Thoracic aorta (tissue), 2 donors: ENCODE data around the gene RCOR1. TPM values are rescaled to one million over a fixed set of nuclear protein-coding genes. Genes with fewer than 3 reads are reported as not detected.

Experiments
- ATAC-seq: fragments of 150-250 bp; one replicate; pipeline ENCODE4 v1.8.0; 2017; ENCODE audit warnings: low read depth; ENCODE audit not compliant: insufficient number of reproducible peaks, low FRiP score
- DNase-seq: peaks from one replicate; pipeline ENCODE4 v3.0.0-alpha.2; 2020; ENCODE audit warnings: low spot score
- H3K27ac ChIP-seq, 2 donors: fragments of 200-600 bp; sonication (generic); 1 replicate in 1 of 2; 2 replicates in 1 of 2; pipeline ENCODE4 v1.5.1; 2016; ENCODE audit warnings: mild to moderate bottlenecking in 2 of 2, moderate library complexity in 2 of 2
- H3K27me3 ChIP-seq: fragments of 200-600 bp; sonication (generic); replicated peaks from 2 replicates; pipeline ENCODE4 v1.6.0; 2016; ENCODE audit warnings: mild to moderate bottlenecking; ENCODE audit not compliant: insufficient read depth
- H3K36me3 ChIP-seq: fragments of 200-600 bp; sonication (generic); one replicate; pipeline ENCODE4 v1.5.1; 2016
- H3K4me1 ChIP-seq, 2 donors: fragments of 200-600 bp; sonication (generic); 1 replicate in 1 of 2; 2 replicates in 1 of 2; pipeline versions ENCODE4 v1.5.1 to v1.6.0; 2016; ENCODE audit warnings: low read depth in 2 of 2, mild to moderate bottlenecking in 1 of 2; ENCODE audit not compliant: control insufficient read depth in 1 of 2
- H3K4me3 ChIP-seq: fragments of 200-600 bp; sonication (generic); 2 replicates; pipeline ENCODE4 v1.5.1; 2016; ENCODE audit warnings: mild to moderate bottlenecking
- H3K9me3 ChIP-seq: fragments of 200-600 bp; sonication (generic); 2 replicates; pipeline ENCODE4 v1.5.1; 2016
- CTCF ChIP-seq: fragments of 200-600 bp; sonication (generic); IDR thresholded peaks from one replicate; pipeline ENCODE4 v1.5.1; 2019; ENCODE audit warnings: antibody characterized with exemption
- total RNA-seq, 2 donors: library from RNA; depleted of rRNA; stranded (reverse); fragments of >200 nt; gene quantifications; one replicate each; pipeline versions ENCODE4 v1.1.0 to v1.2.3, GENCODE V29; 2016

Gene RCOR1
- total RNA-seq, 2 donors from 2014 or later = 6.5 to 17.1 TPM

GRCh38 chr14:102754370-102755262 lies 162.2 kb downstream of the RCOR1 start:
- Histone ChIP-seq H3K4me3 (no peak overlapping the region), H3K27ac (no peak overlapping the region), H3K4me1 (no peaks in the 10 kb centered on the region), H3K9me3 (no peaks in the 10 kb centered on the region), H3K36me3 (no peaks in the 10 kb centered on the region), H3K27me3 (no peaks in the 10 kb centered on the region)
- DNase-seq (no peak), ATAC-seq (no peak)
- TF ChIP-seq CTCF = no peak

GRCh38 chr14:102757646-102758045 lies 165.2 kb downstream of the RCOR1 start:
- H3K4me3 ChIP-seq = no peak overlapping the region
- no peak overlapping the region for H3K27ac ChIP-seq
- H3K4me1 ChIP-seq = no peaks in the 10 kb centered on the region
- H3K9me3 ChIP-seq = no peaks in the 10 kb centered on the region
- no peaks in the 10 kb centered on the region for H3K36me3 ChIP-seq
- no peak for TF ChIP-seq CTCF
- DNase-seq (no peak), ATAC-seq (no peak)
- no peaks in the 10 kb centered on the region for H3K27me3 ChIP-seq

GRCh38 chr14:102758087-102758486 lies 165.6 kb downstream of the RCOR1 start:
- TF ChIP-seq CTCF = no peak
- Histone ChIP-seq H3K4me1 (no peaks in the 10 kb centered on the region), H3K36me3 (no peaks in the 10 kb centered on the region), H3K9me3 (no peaks in the 10 kb centered on the region), H3K4me3 (no peak overlapping the region), H3K27me3 (no peaks in the 10 kb centered on the region), H3K27ac (no peak overlapping the region)
- ATAC-seq = no peak
- DNase-seq = no peak

DNA sequence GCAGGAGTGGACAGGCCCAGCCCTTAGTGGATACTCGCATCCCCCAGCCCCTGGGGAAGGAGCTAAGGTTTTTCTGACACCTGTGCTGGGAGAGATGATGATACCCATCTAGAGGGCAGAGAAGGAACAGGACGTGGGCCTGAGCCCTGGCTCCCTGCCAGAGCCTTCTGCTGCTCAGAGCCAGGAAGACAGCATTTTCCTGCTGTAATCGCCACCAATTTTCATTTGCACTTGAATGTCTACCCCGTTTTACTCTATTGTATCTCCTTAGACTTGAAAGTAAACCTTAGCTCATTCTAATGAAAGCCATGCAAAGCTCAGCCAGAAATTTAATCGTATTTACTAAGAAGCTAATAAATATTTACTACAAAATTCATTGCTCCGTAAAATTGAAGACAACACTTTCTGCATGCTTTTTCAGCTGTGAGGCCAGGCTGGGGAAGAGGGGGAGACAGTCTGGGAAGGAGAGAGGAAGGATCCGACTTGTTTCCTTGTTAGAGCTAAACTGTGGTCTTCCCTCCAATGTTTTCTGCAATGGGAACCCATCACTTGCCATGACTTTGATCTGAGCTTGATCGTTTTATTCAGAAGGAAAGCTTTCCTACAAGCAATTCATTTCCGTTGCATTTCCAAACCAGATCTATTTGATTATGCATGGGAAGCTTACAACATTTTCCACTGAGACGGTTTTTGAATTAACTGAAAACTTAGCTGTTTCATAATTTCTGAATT lies 167.2 kb downstream of the RCOR1 start:
- Histone ChIP-seq H3K27me3 (no peaks in the 10 kb centered on the region), H3K9me3 (no peaks in the 10 kb centered on the region)
- TF ChIP-seq CTCF = no peak

DNA sequence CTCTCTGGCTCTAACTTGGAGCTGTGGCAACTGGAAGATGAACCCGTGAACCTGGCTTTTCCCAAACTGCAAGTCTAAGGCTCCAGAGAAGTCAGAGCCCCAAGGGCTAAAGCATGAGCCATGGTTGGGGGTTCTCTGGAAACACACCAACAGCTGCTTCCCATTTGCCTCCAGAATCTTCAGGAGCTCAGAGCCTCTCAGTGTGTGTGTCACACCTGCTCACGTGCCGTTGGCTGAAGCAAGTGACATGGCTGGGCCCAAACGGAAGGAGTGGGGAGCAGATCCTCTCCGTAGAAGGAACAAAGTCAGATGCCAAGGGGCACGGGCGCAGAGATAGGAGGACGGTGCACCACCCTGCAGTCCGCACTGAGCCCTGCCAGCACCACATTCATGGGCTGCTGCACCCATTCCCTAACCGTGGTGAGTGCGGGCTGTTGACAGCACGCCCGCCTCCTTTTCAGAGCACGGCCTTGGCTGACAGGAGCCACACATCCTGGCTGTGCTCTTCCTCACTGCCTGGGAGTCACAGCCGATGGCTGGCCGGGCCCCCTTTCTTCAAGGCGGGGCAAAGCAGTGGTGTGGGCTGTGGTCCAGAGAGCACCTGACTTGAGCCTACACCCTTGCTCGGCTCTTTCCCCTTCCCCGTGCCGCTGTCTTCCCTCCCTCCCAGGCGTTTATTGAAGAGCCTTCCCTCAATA lies 168.2 kb downstream of the RCOR1 start:
- ATAC-seq (no peak), DNase-seq (no peak)

More for the DNA sequence above, 167.2 kb downstream of the RCOR1 start:
- ATAC-seq (no peak), DNase-seq (no peak)
- Histone ChIP-seq H3K27ac (no peak overlapping the region), H3K36me3 (no peaks in the 10 kb centered on the region), H3K4me1 (no peaks in the 10 kb centered on the region), H3K4me3 (no peak overlapping the region)

More for the DNA sequence above, 168.2 kb downstream of the RCOR1 start:
- TF ChIP-seq CTCF = no peak
- Histone ChIP-seq H3K36me3 (no peaks in the 10 kb centered on the region), H3K27me3 (no peaks in the 10 kb centered on the region), H3K9me3 (no peaks in the 10 kb centered on the region), H3K27ac (no peak overlapping the region), H3K4me1 (no peaks in the 10 kb centered on the region), H3K4me3 (no peak overlapping the region)
